Skin epidermis (tissue), 12 donors: Measurements from ENCODE around the gene SLC39A11.
"Not testable (repeated sequence)": the region's sequence is repeated elsewhere in the genome, so short reads cannot be mapped to it uniquely, and the experiment has no call there.

Experiments used
- H3K27ac ChIP-seq, 21 experiments: fragments of 200-600 bp; sonication (generic) in 11 of 21; one replicate each; pipeline ENCODE4 v1.5.0; 2020; ENCODE audit warnings: mild to moderate bottlenecking in 3 of 21, inconsistent platforms in 2 of 21, moderate library complexity in 2 of 21
- H3K4me3 ChIP-seq, 7 experiments: fragments of 200-600 bp; sonication (generic) in 2 of 7; one replicate each; pipeline ENCODE4 v1.5.0; 2020; ENCODE audit warnings: inconsistent platforms in 2 of 7, mild to moderate bottlenecking in 2 of 7, moderate library complexity in 1 of 7

Gene SLC39A11, protein sequence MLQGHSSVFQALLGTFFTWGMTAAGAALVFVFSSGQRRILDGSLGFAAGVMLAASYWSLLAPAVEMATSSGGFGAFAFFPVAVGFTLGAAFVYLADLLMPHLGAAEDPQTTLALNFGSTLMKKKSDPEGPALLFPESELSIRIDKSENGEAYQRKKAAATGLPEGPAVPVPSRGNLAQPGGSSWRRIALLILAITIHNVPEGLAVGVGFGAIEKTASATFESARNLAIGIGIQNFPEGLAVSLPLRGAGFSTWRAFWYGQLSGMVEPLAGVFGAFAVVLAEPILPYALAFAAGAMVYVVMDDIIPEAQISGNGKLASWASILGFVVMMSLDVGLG

DNA sequence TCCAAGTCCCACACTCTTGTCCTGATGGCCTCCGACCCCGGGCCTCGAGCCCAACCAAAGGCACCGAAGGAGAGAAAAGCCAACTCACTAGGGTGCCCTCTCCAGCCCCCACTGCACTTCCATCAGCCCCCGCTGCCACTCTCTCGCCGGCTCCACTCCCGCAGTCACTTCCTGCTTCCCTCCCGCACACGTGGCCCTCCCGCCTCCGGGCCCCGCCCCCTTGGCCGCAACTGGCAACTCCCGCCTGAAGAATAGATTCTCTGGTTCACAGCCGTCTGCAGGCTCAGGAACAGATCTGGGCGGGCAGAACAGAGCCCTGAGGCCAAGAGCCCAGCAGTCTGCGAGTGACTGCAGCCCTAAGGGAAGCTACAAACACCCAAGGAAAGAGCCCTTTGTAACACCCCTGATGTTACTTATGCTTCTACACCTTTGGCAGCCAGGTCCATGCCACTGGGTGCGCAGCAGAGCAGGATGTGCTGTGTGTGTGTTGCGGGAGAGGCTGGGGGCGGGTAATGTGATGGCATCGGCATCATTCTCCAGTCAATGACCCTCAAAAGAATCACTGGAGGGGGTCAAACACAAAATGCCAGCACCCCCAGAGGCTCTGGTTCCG, at the start of gene SLC39A11:
TSS of gene SLC39A11 (minus strand) at position 166 of the 613 bp plus-strand sequence. CDS start 3,924 bp downstream, outside the sequence.
- Histone ChIP-seq H3K27ac (peak within 1 kb of the TSS in 20 of 21 experiments; percentile 49 to 89 (median 83)), H3K4me3 (peak within 1 kb of the TSS; percentile 43 to 82 (median 62))

DNA sequence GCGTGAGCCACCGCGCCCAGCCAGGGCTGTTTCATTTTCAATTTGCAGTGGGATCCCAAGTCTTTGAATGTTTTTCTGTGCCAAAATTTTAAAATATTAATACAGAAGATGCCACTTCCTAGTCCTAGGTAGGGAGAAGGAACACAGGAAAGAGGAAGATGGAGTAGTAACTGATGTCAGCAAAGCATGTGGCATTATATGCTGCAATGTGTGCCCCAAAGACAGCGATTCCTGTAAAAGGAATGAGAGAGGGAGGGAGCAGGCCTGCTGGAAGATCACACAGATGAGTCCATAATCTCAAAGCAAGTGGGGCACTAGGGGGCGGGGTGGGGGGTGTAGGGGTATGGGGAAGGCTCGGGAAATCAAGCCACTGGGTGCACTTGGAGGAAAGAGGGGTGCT, 48.9 kb upstream of the SLC39A11 start:
- Histone ChIP-seq H3K4me3 (no peak overlapping the region), H3K27ac (peak overlapping the region in 3 of 21 experiments; percentile 7 to 72 (median 60))

DNA sequence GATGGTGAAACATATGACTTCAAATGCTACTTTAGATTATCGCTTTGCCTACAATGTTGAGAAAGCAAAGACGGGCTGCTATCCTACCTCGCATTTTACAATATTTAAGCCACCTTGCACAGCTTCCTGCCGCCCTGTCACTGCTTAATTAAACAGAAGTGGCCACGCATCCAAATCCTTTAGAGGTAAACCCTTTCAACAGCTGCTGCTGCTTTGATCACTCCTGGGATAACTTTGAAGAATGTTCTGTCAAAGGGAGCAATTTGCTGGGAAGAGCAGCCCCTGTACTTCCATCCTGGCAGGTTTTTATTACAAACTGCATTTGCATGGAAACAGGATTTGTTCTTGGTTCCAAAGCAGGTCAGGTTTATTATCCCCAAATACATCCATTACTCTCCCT, 48.1 kb upstream of the SLC39A11 start:
- peak overlapping the region in 1 of 21 experiments; percentile 72 for H3K27ac ChIP-seq
- no peak overlapping the region for H3K4me3 ChIP-seq

DNA sequence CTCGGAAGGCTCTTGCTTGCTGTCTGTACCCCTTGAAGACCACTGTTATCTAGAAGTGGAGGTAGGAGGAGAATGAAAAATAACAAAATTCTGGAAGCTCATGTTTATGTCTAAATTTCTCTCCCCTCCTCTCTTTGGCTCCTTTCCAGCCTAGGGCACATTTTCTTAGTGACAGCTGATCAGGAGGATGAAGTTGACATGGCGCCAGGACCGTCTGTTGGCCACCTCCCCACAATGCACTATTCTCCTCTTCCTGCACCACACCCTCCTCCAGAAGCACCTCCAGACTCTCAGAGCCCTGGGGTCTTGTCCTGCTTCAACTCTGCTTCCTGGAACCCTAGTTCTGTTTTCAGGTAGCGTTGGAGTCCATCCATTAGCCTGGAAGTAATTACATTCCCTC, 46.8 kb upstream of the SLC39A11 start:
- H3K27ac ChIP-seq: no peak overlapping the region
- H3K4me3 ChIP-seq: no peak overlapping the region

DNA sequence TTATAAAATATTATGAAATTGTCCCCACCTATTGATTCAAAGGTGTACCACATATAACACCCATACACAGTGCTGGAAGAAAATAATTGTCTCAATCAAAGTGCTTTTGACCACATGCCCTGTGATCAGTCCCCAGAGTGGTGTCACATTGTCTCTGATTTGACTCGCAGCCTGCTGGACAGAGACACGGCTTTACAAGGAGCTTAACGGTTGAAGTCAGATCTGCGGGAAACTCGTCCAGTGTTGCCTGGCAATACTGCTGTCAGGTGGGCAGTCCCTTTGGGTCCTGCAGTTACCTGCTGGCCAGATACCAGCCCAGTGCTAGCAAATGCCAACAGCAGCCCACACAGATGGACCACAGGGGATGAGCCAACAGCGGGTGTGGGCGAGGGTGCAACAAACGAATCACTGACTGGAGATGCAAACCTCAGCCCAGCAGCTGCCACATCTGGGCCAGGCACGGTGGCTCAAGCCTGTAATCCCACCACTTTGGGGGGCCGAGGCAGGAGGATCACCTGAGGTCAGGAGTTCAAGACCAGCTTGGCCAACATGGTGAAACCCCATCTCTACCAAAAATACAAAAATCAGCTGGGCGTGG, 46.2 kb upstream of the SLC39A11 start:
- Histone ChIP-seq H3K27ac (no peak overlapping the region), H3K4me3 (no peak overlapping the region)

- H3K27ac ChIP-seq: no peak overlapping the region
Observed at GRCh38 chr17:73137376-73137775, 44.9 kb upstream of the SLC39A11 start.

DNA sequence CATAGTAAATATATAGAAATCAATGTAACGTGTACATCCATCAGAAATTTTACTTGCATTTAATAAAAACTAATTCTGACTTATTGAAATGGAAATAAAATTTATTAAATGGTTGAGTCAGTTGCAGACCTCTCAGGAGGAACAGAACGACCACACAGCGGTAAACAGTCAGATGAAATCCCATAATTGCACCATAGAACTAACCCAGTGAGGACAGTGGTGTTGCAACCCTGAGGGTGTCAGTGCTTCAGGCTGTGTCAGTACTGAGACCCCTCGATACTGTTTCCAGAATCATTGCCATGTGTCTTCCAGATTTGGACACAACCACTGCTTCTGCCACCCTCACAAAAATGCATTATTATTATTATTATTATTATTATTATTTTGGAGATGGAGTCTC, 43.3 kb upstream of the SLC39A11 start:
- Histone ChIP-seq H3K27ac (no peak overlapping the region), H3K4me3 (no peak overlapping the region)

More at GRCh38 chr17:73137376-73137775, 44.9 kb upstream of the SLC39A11 start:
- H3K4me3 ChIP-seq: no peak overlapping the region

DNA sequence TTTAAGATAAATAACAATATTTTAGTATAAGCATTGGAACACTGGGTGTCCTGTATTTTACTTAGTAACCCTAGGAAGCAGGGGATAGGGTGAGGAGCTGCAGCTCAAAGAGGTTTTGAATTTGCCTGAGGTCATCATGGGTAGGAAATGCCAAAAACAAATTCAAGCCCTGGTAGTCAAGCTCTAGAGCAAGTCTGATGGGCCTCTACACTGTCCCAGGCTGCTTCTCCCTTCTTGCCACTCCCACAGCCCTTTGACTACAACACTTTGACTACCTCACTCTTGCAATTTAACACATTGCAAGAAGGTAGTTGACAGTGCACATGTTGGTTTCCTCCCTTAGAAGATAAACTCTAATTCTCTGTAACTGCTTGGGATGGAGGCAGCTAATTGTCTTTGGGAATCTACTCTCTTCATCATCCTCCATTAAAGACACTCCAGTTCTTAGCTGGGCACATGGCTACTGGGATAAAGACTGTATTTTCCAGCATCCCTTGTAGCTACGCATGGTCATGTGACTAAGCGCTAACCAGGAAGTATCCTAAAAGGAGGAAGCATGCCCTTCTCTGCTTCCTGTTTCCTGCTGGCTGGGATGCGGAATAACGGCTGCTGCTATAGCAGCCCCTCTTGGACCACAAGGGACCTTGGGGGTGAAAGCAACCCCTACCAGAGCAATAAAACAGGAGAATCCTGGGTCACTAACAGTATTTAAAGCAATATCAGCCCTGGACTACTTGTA, 41.6 kb upstream of the SLC39A11 start:
- Histone ChIP-seq H3K4me3 (no peak overlapping the region), H3K27ac (no peak overlapping the region)

- no peak overlapping the region for H3K4me3 ChIP-seq
- H3K27ac ChIP-seq: no peak overlapping the region
Observed at GRCh38 chr17:73132085-73132492, 39.6 kb upstream of the SLC39A11 start.

GRCh38 chr17:73131439-73131838, 39.0 kb upstream of the SLC39A11 start:
- H3K27ac ChIP-seq, H3K4me3 ChIP-seq: not testable (repeated sequence)

GRCh38 chr17:73130977-73131376, 38.5 kb upstream of the SLC39A11 start:
- Histone ChIP-seq H3K4me3 (no peak overlapping the region), H3K27ac (no peak overlapping the region)

DNA sequence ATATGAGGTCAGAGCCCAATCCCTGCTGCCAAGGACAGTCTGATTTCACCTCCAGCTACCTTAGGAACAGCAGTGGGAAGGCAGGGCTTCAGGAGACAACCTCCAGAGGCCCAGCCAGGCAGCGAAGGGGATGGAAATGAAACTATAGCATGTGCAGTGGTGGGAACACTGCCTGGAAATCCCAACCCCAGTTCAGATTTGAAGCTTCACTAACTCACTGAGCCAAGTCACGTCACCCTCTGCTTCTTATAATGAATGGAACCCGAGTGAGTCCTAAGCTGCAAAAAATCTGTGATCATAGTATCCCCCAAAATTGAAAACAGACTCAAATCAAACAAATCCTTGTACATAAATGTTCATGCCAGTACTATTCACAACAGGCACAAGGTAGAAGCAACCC, 36.0 kb upstream of the SLC39A11 start:
- no peak overlapping the region for H3K4me3 ChIP-seq
- H3K27ac ChIP-seq: no peak overlapping the region

DNA sequence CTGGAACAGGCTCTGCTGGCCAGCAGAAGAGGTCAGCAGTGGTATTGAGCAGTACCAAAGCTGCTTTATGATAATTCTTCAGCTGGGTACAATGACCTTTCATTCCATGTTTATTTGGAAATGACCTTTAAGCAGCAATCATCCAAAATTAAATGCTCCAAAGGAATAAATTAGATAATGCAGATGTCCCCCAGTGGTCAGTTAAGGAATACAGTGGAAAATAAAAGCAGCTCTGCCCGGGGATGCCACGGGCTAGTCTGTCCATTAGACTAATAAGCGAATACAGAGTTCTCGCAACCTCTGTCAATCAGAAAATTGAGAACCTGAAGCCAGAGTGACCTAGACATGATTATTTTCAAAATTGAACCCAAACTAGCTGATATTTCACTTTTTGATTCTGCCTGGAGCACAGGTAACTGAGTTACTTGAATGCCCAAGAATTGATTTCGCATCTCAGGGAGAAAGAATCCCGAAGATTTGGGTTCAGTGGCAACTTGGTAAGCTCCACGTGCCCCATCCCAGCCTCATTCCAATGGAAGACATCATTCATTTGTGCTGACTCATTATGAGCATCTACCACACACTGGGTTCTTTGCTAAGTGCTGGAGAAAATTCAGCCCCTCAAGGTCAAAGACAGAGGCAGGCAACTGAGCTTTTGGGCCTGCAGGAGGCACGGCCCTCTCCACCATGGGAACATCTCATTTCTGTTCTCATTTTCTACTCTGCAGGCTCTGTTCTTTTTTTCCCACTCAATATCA, 34.4 kb upstream of the SLC39A11 start:
- no peak overlapping the region for H3K4me3 ChIP-seq
- H3K27ac ChIP-seq: no peak overlapping the region

- H3K27ac ChIP-seq: no peak overlapping the region
- H3K4me3 ChIP-seq: no peak overlapping the region
Observed at GRCh38 chr17:73123606-73124320, 31.3 kb upstream of the SLC39A11 start.

DNA sequence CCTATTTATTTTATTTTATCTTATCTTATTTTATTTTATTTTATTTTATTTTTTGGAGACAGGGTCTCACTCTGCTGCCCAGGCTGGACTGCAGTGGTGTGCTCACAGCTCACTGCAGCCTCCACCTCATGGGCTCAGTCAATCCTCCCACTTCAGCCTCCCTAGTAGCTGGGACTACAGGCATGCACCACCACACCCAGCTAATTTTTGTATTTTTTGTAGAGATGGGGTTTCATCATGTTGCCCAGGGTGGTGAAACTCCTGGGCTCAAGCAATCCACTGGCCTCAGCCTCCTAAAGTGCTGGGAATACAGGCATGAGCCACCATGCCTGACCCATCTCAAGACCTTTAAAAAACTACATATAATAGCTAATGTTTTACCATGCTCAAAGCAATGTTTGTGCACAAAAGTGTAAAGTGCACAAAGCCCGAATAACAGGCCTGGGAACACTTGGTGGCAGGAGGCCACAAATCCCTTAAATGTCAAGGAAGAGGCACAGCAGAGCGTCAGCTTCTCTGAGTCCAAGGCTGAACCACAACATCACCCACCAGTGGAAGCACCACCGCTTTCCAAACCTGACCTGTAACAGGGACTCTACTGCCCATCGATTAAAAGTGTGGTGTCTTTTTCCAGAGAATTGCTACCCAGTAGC, 30.6 kb upstream of the SLC39A11 start:
- Histone ChIP-seq H3K27ac (no peak overlapping the region), H3K4me3 (no peak overlapping the region)

DNA sequence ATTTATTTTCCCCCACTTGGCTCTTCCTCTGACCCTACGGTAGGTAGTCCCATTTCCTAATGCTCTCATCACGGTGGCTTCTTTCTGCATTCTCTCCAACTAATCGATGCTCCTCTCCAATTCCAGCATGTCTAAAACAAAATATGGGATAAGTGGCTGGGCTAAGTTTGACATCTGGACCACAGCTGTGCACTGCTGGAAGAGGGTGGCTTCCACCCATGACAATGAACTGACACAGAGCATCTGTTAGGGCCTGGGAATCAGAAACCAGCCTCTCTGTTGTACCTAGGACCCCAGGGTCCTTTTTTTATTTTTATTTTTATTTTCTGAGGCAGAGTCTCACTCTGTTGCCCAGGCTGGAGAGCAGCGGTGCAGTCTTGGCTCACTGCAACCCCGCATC, 29.0 kb upstream of the SLC39A11 start:
- no peak overlapping the region for H3K4me3 ChIP-seq
- no peak overlapping the region for H3K27ac ChIP-seq

DNA sequence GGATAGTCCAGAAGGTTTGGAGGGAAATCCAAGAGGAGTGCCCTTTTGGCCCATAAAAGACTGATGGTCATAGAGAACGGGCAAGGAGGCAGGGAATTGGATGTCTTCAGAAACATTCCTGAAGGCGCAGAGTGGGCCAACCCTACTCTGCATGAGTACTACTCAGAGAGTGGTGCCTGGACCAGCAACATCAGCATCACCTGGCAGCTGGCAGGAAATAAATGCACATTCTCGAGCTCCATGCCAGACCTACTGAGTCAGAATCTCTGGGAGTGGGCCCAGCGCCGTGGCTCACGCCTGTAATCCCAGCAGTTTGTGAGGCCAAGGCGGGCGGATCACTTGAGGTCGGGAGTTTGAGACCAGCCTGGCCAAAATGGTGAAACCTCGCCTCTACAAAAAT, 27.1 kb upstream of the SLC39A11 start:
- Histone ChIP-seq H3K4me3 (no peak overlapping the region), H3K27ac (no peak overlapping the region)

DNA sequence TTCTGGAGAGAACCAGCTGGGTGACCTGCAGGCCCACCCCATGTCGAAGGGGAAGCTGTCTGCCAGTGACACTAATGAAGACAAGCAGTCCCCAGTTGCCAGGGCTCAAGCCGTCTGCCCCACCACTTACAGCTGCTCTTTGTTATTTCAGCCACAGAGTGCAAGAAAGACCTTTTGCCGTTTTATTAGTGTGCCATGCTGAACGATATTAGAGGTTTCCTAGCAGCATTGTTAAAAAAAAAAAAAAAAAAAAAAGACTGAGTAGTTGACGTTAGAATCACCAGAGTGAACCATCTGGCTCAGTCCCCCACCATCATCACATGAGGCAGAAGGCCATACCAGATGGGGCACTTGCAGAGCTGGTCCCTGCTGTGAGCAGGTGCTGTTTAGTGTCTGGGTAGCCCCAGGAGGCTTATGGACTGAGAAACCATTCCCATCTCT, 26.5 kb upstream of the SLC39A11 start:
- H3K27ac ChIP-seq: no peak overlapping the region
- no peak overlapping the region for H3K4me3 ChIP-seq
